ENCODE results near the gene CXCR2.

The CXCR2 gene

DNA sequence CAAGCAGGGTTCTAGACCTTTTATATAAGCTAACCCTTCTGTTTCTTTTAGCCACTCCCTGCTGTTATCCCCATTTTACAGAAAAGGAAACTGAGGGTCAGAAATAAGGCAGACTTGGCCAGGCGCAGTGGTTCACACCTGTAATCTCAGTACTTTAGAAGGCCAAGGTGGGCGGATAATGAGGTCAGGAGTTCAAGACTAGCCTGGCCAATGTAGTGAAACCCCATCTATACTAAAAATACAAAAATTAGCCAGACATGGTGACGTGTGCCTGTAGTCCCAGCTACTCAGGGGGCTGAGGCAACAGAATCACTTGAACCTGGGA is 42.5 kb upstream of the CXCR2 start:
- no peaks in the 10 kb centered on the region for H4K20me1 ChIP-seq (ENCODE audit: low read depth, low read length)
- H3K4me2 ChIP-seq (ENCODE audit: low read depth, low read length, poor library complexity, severe bottlenecking), result no peak overlapping the region
- H3K27me3 ChIP-seq (ENCODE audit: low read length), result no peaks in the 10 kb centered on the region
- H3K4me3 ChIP-seq (ENCODE audit: insufficient read depth, low read length, poor library complexity, severe bottlenecking), result no peak overlapping the region
- H2AFZ ChIP-seq (ENCODE audit: low read depth, low read length, severe bottlenecking), result no peak overlapping the region
- no peaks in the 10 kb centered on the region for H3K36me3 ChIP-seq (ENCODE audit: low read length)
- no peaks in the 10 kb centered on the region for H3K9me3 ChIP-seq (ENCODE audit: insufficient read depth, low read length)
- TF ChIP-seq, protein P1, sequence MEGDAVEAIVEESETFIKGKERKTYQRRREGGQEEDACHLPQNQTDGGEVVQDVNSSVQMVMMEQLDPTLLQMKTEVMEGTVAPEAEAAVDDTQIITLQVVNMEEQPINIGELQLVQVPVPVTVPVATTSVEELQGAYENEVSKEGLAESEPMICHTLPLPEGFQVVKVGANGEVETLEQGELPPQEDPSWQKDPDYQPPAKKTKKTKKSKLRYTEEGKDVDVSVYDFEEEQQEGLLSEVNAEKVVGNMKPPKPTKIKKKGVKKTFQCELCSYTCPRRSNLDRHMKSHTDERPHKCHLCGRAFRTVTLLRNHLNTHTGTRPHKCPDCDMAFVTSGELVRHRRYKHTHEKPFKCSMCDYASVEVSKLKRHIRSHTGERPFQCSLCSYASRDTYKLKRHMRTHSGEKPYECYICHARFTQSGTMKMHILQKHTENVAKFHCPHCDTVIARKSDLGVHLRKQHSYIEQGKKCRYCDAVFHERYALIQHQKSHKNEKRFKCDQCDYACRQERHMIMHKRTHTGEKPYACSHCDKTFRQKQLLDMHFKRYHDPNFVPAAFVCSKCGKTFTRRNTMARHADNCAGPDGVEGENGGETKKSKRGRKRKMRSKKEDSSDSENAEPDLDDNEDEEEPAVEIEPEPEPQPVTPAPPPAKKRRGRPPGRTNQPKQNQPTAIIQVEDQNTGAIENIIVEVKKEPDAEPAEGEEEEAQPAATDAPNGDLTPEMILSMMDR (IDR thresholded peaks at IDR 0.05; ENCODE audit: insufficient read depth, low read length, poor library complexity, severe bottlenecking), result no peak
- TF ChIP-seq EZH2phosphoT487 (conservative IDR thresholded peaks at IDR 0.05; ENCODE audit: low read length), result no peak
- no peaks in the 10 kb centered on the region for H3K9me2 ChIP-seq (replicated peaks; ENCODE audit: insufficient read depth, low read length)
- no peak overlapping the region for H3K27ac ChIP-seq (ENCODE audit: low read depth, low read length)
- H3K9ac ChIP-seq (ENCODE audit: low read length), result no peak overlapping the region
- H3K79me2 ChIP-seq (ENCODE audit: insufficient read depth, low read length), result no peaks in the 10 kb centered on the region
- no peaks in the 10 kb centered on the region for H3F3A ChIP-seq (ENCODE audit: insufficient read depth)

DNA sequence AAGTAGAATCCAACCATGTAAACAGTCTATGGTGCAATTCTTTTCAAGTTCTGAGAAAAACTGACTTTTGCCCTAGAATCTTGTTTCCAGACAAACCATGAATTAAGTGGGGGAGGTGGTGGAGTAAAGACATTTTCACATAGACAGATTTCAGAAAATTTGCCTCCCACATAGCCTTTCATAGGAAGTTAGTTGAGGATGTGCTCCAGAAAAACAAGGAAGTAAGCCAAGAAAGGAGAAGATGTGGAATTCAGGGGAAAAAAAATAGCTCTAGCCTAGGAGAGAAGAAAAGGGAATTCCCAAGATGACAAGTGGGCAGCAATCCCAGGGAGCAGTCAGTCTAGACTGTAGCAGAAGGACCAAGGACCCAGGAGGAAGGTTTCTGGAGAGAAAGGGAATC is 39.4 kb upstream of the CXCR2 start:
- H3K9ac ChIP-seq (ENCODE audit: low read length), result no peak overlapping the region
- no peaks in the 10 kb centered on the region for H3K36me3 ChIP-seq (ENCODE audit: low read length)
- H3K9me2 ChIP-seq (replicated peaks; ENCODE audit: insufficient read depth, low read length), result no peaks in the 10 kb centered on the region
- no peaks in the 10 kb centered on the region for H3F3A ChIP-seq (ENCODE audit: insufficient read depth)
- H4K20me1 ChIP-seq (ENCODE audit: low read depth, low read length), result no peaks in the 10 kb centered on the region
- no peaks in the 10 kb centered on the region for H3K79me2 ChIP-seq (ENCODE audit: insufficient read depth, low read length)
- no peak overlapping the region for H3K4me2 ChIP-seq (ENCODE audit: low read depth, low read length, poor library complexity, severe bottlenecking)
- H3K27ac ChIP-seq (ENCODE audit: low read depth, low read length), result no peak overlapping the region
- no peaks in the 10 kb centered on the region for H3K27me3 ChIP-seq (ENCODE audit: low read length)
- TF ChIP-seq, protein P1 (IDR thresholded peaks at IDR 0.05; ENCODE audit: insufficient read depth, low read length, poor library complexity, severe bottlenecking), result no peak
- no peak for TF ChIP-seq EZH2phosphoT487 (conservative IDR thresholded peaks at IDR 0.05; ENCODE audit: low read length)
- H2AFZ ChIP-seq (ENCODE audit: low read depth, low read length, severe bottlenecking), result no peak overlapping the region
- H3K9me3 ChIP-seq (ENCODE audit: insufficient read depth, low read length), result no peaks in the 10 kb centered on the region
- H3K4me3 ChIP-seq (ENCODE audit: insufficient read depth, low read length, poor library complexity, severe bottlenecking), result no peak overlapping the region

DNA sequence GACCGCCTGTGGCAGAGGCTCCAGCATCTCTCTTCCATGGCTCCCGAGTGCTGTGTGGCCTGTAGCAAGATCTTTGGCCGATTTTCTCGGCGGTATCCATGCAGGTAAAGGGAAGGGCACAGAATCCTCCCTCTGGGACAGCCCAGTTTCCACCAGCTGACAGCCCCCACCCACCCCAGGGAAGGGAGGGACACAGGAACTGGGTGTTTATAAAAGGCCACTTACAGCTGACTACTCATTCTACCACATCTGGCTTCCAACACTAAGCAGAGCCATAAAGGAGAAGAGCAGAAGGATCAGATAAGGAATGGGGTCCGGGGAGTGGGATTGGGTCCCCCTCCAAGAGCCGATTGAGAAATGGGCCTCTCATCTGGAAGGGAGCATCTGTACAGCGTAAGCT is 36.6 kb upstream of the CXCR2 start:
- Histone ChIP-seq H3F3A (ENCODE audit: insufficient read depth) (no peaks in the 10 kb centered on the region), H3K27me3 (ENCODE audit: low read length) (no peaks in the 10 kb centered on the region), H3K36me3 (ENCODE audit: low read length) (no peaks in the 10 kb centered on the region), H4K20me1 (ENCODE audit: low read depth, low read length) (no peaks in the 10 kb centered on the region), H3K9me3 (ENCODE audit: insufficient read depth, low read length) (no peaks in the 10 kb centered on the region), H2AFZ (ENCODE audit: low read depth, low read length, severe bottlenecking) (no peak overlapping the region), H3K27ac (ENCODE audit: low read depth, low read length) (no peak overlapping the region), H3K9ac (ENCODE audit: low read length) (no peak overlapping the region), H3K79me2 (ENCODE audit: insufficient read depth, low read length) (no peaks in the 10 kb centered on the region), H3K4me3 (ENCODE audit: insufficient read depth, low read length, poor library complexity, severe bottlenecking) (no peak overlapping the region), H3K9me2 (replicated peaks; ENCODE audit: insufficient read depth, low read length) (no peaks in the 10 kb centered on the region), H3K4me2 (ENCODE audit: low read depth, low read length, poor library complexity, severe bottlenecking) (no peak overlapping the region)
- TF ChIP-seq, protein P1 (IDR thresholded peaks at IDR 0.05; ENCODE audit: insufficient read depth, low read length, poor library complexity, severe bottlenecking), result no peak
- TF ChIP-seq EZH2phosphoT487 (conservative IDR thresholded peaks at IDR 0.05; ENCODE audit: low read length), result no peak

DNA sequence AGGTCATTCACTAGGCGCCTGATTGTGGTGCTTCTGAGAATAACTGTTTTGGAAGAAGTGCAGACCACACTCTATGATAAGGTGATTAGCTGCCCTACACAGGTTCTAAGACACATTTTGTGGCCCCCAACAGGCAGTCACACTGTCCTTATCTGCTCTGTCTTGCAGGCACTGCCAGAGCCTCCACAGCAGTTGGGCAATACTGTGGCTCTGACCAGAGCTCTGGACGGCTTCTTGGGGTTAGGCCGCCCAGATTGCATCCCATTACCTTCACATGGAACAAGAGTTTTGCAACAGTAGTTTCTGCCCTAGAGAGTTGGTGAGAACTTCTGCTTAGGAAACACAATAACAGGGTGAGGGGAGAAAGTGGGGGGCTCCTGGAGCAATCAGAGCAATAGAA is 34.1 kb upstream of the CXCR2 start:
- Histone ChIP-seq H3K4me3 (ENCODE audit: insufficient read depth, low read length, poor library complexity, severe bottlenecking) (no peak overlapping the region), H4K20me1 (ENCODE audit: low read depth, low read length) (no peaks in the 10 kb centered on the region), H3K4me2 (ENCODE audit: low read depth, low read length, poor library complexity, severe bottlenecking) (no peak overlapping the region), H3K9me3 (ENCODE audit: insufficient read depth, low read length) (no peaks in the 10 kb centered on the region), H3K9me2 (replicated peaks; ENCODE audit: insufficient read depth, low read length) (no peaks in the 10 kb centered on the region), H3K36me3 (ENCODE audit: low read length) (no peaks in the 10 kb centered on the region), H3F3A (ENCODE audit: insufficient read depth) (no peaks in the 10 kb centered on the region), H3K27me3 (ENCODE audit: low read length) (no peaks in the 10 kb centered on the region), H3K79me2 (ENCODE audit: insufficient read depth, low read length) (no peaks in the 10 kb centered on the region), H3K27ac (ENCODE audit: low read depth, low read length) (no peak overlapping the region), H2AFZ (ENCODE audit: low read depth, low read length, severe bottlenecking) (no peak overlapping the region), H3K9ac (ENCODE audit: low read length) (no peak overlapping the region)
- no peak for TF ChIP-seq EZH2phosphoT487 (conservative IDR thresholded peaks at IDR 0.05; ENCODE audit: low read length)
- TF ChIP-seq, protein P1 (IDR thresholded peaks at IDR 0.05; ENCODE audit: insufficient read depth, low read length, poor library complexity, severe bottlenecking), result no peak
